Heart right ventricle (tissue), 16 donors: ENCODE results near the gene ATP2C2. TPM values are rescaled to one million over a fixed set of nuclear protein-coding genes. Genes with fewer than 3 reads are reported as not detected.

Source experiments
- ATAC-seq, 8 donors: fragments of 200-7000 bp; cut with Tn5 transposase; one replicate each; pipeline ENCODE4 v1.9.1; 2020; ENCODE audit warnings: mild to moderate bottlenecking in 8 of 8, moderate library complexity in 8 of 8, moderate number of reproducible peaks in 1 of 8
- DNase-seq, 2 donors: peaks; one replicate each; pipeline ENCODE4 v3.0.0-alpha.2; 2020
- H3K27ac ChIP-seq, 10 donors: fragments of 200-600 bp; sonication (generic) in 2 of 10; one replicate each; pipeline versions ENCODE4 v1.5.0 to v1.8.0; 2020 to 2022; ENCODE audit warnings: mild to moderate bottlenecking in 3 of 10
- H3K27me3 ChIP-seq, 7 donors: fragments of 200-600 bp; one replicate each; pipeline ENCODE4 v1.8.0; 2021 to 2022; ENCODE audit warnings: mild to moderate bottlenecking in 2 of 7
- H3K36me3 ChIP-seq, 9 donors: fragments of 200-600 bp; sonication (generic) in 1 of 9; one replicate each; pipeline versions ENCODE4 v1.5.0 to v1.8.0; 2020 to 2022; ENCODE audit warnings: mild to moderate bottlenecking in 2 of 9
- H3K4me1 ChIP-seq, 9 donors: fragments of 200-600 bp; sonication (generic) in 1 of 9; one replicate each; pipeline versions ENCODE4 v1.5.0 to v1.8.0; 2020 to 2022; ENCODE audit warnings: mild to moderate bottlenecking in 4 of 9
- H3K4me3 ChIP-seq, 10 donors: fragments of 200-600 bp; sonication (generic) in 2 of 10; one replicate each; pipeline versions ENCODE4 v1.5.0 to v1.8.0; 2020 to 2022; ENCODE audit warnings: mild to moderate bottlenecking in 7 of 10, moderate library complexity in 2 of 10
- H3K9me3 ChIP-seq, 11 donors: fragments of 200-600 bp in 10 of 11; sonication (generic) in 2 of 11; one replicate each; pipeline versions ENCODE4 v1.5.0 to v1.8.0; 2013 to 2022; ENCODE audit warnings: mild to moderate bottlenecking in 2 of 11, control low read depth in 1 of 11, moderate library complexity in 1 of 11
- CTCF ChIP-seq, 9 donors: fragments of 200-600 bp; sonication (generic) in 2 of 9; IDR thresholded peaks; one replicate each; pipeline versions ENCODE4 v1.5.0 to v1.8.0; 2021 to 2022; ENCODE audit warnings: antibody characterized with exemption in 9 of 9, mild to moderate bottlenecking in 5 of 9, moderate library complexity in 1 of 9
- WGBS, 2 donors: extraction: QIAGEN DNeasy Blood & Tissue Kit; methylation state at CpG; one replicate each; pipeline ENCODE4 v1.1.7; 2013; ENCODE audit warnings: inconsistent platforms in 1 of 2; 5-methylcytosine and 5-hydroxymethylcytosine counted together
- intact Hi-C, 10 donors: fragments of 100-400 bp; cut with DNase I; formaldehyde crosslinking; loops; one replicate each; pipeline versions ENCODE4 v1.11.1 to v1.14.2; 2022
- polyA plus RNA-seq, 2 donors: library from polyadenylated mRNA; stranded (reverse); fragments of 200-250 nt; gene quantifications; one replicate each; pipeline ENCODE4 v1.2.3, GENCODE V29; 2013
- total RNA-seq, 10 donors: library from RNA; stranded (reverse); fragmentation: NEBNext Ultra II Directional in 3 of 10; extraction: Animal tissue kit (Norgen Biotek cat#: 25700) in 3 of 10; gene quantifications; one replicate each; pipeline versions ENCODE4 v1.2.1 to v1.2.4, GENCODE V29; 2021 to 2023
- donor health status: Arrhythmogenic right ventricular cardiomyopathy.
- donor health status: ischemic (EF 13 %, LVEDD 7.1; RV severe dilation, severe dysfunction).
- donor health status: healthy with polysubstance abuse.
- donor health status: DM: no; HTN: yes; CAD: no.
- donor health status: DM: no; HTN: no; CAD: no.
- donor health status: ischemic (EF 25% LVEDD 6.9; RV normal size, moderate dysfunction).
- donor health status: ischemic (EF 25% LVEDD 5.7; RV mildly dilated, moderate dysfunction).
- donor health status: healthy.
- donor health status: DM: yes; HTN: yes; CAD: no.
- donor health status: Ischemic cardiomyopathy.
- donor health status: ischemic (EF 35%, LVEDD 5.7; RV mildly dilated, moderate dysfunction).
- donor health status: nonischemic (EF 11% LVEDD 7.7; RV severe dilation, severe dysfunction).
- donor health status: DM: yes; HTN: yes; CAD: no.
- donor health status: PGD.
- donor health status: ischemic (EF 29% LVEDD 5.4; RV normal size, mild dysfunction).
- donor health status: nonischemic (EF 23%, LVEDD 6.1; RV moderate dilation, normal function).

Gene ATP2C2
- total and polyA plus RNA-seq, 12 donors, result 0.01 TPM; not detected in 11

GRCh38 chr16:84421938-84422220 is 53.5 kb downstream of the ATP2C2 start:
- no peak for DNase-seq
- Histone ChIP-seq H3K36me3 (no peaks in the 10 kb centered on the region), H3K4me1 (no peaks in the 10 kb centered on the region), H3K4me3 (no peak overlapping the region), H3K27ac (no peak overlapping the region), H3K9me3 (no peaks in the 10 kb centered on the region), H3K27me3 (peaks cover 0 to 28% (median 7%) of the 10 kb centered on the region in 7 donors)
- 76 to 96% methylated on average over 4 of the region's 4 CpGs for WGBS, 2 donors
- ATAC-seq, result no peak
- intact Hi-C loops, result no loop called here
- TF ChIP-seq CTCF (IDR thresholded peaks at IDR 0.05), result no peak

- TF ChIP-seq CTCF (IDR thresholded peaks at IDR 0.05), result no peak
- no peaks in the 10 kb centered on the region for H3K9me3 ChIP-seq
- no peak overlapping the region for H3K27ac ChIP-seq
- H3K27me3 ChIP-seq, result peaks cover 0 to 21% (median 4%) of the 10 kb centered on the region in 7 donors
- no peaks in the 10 kb centered on the region for H3K4me1 ChIP-seq
- DNase-seq (no peak), ATAC-seq (no peak)
- 96 to 98% methylated on average over 4 of the region's 4 CpGs for WGBS, 2 donors
- no peaks in the 10 kb centered on the region for H3K36me3 ChIP-seq
- H3K4me3 ChIP-seq, result no peak overlapping the region
- intact Hi-C loops, result no loop called here
These were observed 55.1 kb downstream of the ATP2C2 start for GRCh38 chr16:84423416-84423837.

GRCh38 chr16:84425696-84426095 is 57.4 kb downstream of the ATP2C2 start:
- Histone ChIP-seq H3K36me3 (no peaks in the 10 kb centered on the region), H3K27ac (no peak overlapping the region), H3K9me3 (no peaks in the 10 kb centered on the region), H3K27me3 (peaks cover 0 to 22% (median 7%) of the 10 kb centered on the region in 7 donors), H3K4me3 (no peak overlapping the region), H3K4me1 (no peaks in the 10 kb centered on the region)
- ATAC-seq (no peak), DNase-seq (no peak)
- no peak for TF ChIP-seq CTCF (IDR thresholded peaks at IDR 0.05)
- intact Hi-C loops, result no loop called here
- WGBS, 2 donors, result 90% methylated on average over 9 of the region's 9 CpGs

GRCh38 chr16:84426804-84427203 is 58.5 kb downstream of the ATP2C2 start:
- Histone ChIP-seq H3K27ac (no peak overlapping the region), H3K27me3 (peaks cover 0 to 28% (median 7%) of the 10 kb centered on the region in 7 donors), H3K9me3 (no peaks in the 10 kb centered on the region), H3K4me3 (no peak overlapping the region), H3K36me3 (no peaks in the 10 kb centered on the region), H3K4me1 (no peaks in the 10 kb centered on the region)
- ATAC-seq (no peak), DNase-seq (no peak)
- no peak for TF ChIP-seq CTCF (IDR thresholded peaks at IDR 0.05)
- intact Hi-C loops, result no loop called here
- 82 to 87% methylated on average over 12 of the region's 12 CpGs for WGBS, 2 donors

GRCh38 chr16:84427553-84427952 is 59.2 kb downstream of the ATP2C2 start:
- no peak for TF ChIP-seq CTCF (IDR thresholded peaks at IDR 0.05)
- H3K4me1 ChIP-seq, result no peaks in the 10 kb centered on the region
- H3K36me3 ChIP-seq, result no peaks in the 10 kb centered on the region
- WGBS, 2 donors, result 77 to 81% methylated on average over 8 of the region's 8 CpGs
- no peaks in the 10 kb centered on the region for H3K9me3 ChIP-seq
- DNase-seq (no peak), ATAC-seq (no peak)
- no peak overlapping the region for H3K27ac ChIP-seq
- H3K27me3 ChIP-seq, result peaks cover 0 to 29% (median 7%) of the 10 kb centered on the region in 7 donors
- intact Hi-C loops, result no loop called here
- no peak overlapping the region for H3K4me3 ChIP-seq
